ENCODE data around the gene DCC.

DNA sequence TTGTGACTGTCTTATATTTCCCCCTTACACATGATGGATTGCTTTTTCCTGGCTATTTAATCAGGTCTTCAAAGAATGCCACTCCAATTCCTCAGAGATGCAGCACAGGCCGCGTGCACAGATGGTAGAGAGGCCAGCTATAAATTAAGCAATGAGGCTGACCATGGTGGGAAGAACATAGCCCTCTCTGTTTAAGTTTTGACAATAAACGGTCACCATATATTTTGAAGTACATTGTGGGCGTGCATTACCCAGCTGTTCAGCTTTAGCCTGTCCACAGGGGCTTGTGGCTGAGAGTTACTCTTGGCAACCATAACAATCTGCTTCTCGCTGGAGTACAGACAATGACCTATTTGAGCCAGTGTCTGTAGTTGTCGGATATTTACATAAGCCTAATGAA, 730.8 kb downstream of the DCC start:
- no peak for TF ChIP-seq TAF1 (IDR thresholded peaks at IDR 0.05; ENCODE audit: low read depth, low read length)
- TF ChIP-seq BRCA1 (IDR thresholded peaks at IDR 0.05; ENCODE audit: low read depth, low read length) = no peak
- TF ChIP-seq, protein P1, sequence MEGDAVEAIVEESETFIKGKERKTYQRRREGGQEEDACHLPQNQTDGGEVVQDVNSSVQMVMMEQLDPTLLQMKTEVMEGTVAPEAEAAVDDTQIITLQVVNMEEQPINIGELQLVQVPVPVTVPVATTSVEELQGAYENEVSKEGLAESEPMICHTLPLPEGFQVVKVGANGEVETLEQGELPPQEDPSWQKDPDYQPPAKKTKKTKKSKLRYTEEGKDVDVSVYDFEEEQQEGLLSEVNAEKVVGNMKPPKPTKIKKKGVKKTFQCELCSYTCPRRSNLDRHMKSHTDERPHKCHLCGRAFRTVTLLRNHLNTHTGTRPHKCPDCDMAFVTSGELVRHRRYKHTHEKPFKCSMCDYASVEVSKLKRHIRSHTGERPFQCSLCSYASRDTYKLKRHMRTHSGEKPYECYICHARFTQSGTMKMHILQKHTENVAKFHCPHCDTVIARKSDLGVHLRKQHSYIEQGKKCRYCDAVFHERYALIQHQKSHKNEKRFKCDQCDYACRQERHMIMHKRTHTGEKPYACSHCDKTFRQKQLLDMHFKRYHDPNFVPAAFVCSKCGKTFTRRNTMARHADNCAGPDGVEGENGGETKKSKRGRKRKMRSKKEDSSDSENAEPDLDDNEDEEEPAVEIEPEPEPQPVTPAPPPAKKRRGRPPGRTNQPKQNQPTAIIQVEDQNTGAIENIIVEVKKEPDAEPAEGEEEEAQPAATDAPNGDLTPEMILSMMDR (IDR thresholded peaks at IDR 0.05; ENCODE audit: control extremely low read depth in 1 of 3, insufficient read depth in 1 of 3, low read depth in 1 of 3, low read length in 3 of 3) = no peak
- no peak for TF ChIP-seq BACH1 (IDR thresholded peaks at IDR 0.05; ENCODE audit: low read length)

All from H1 (cell line).